HG03378 (cell line): Measurements from ENCODE around the gene SPNS3.

Source experiments
- ATAC-seq: cut with Tn5 transposase; IDR thresholded peaks from one replicate; pipeline ENCODE4 v1.9.1; 2021; ENCODE audit warnings: mild to moderate bottlenecking, moderate library complexity; ENCODE audit not compliant: unreplicated experiment

The SPNS3 gene

GRCh38 chr17:4507361-4508111 is 73.8 kb downstream of the SPNS3 start:
- no peak for ATAC-seq

GRCh38 chr17:4508207-4508606 is 74.5 kb downstream of the SPNS3 start:
- no peak for ATAC-seq

GRCh38 chr17:4509401-4509800 is 75.7 kb downstream of the SPNS3 start:
- ATAC-seq = no peak

- ATAC-seq = no peak
Observed at GRCh38 chr17:4509923-4510617, 76.3 kb downstream of the SPNS3 start.

- ATAC-seq = no peak
Observed at GRCh38 chr17:4510618-4510941, 76.8 kb downstream of the SPNS3 start.

- no peak for ATAC-seq
Observed at GRCh38 chr17:4511199-4511932, 77.6 kb downstream of the SPNS3 start.

GRCh38 chr17:4512156-4513112 is 78.7 kb downstream of the SPNS3 start:
- ATAC-seq = no peak

- ATAC-seq = no peak
Observed at GRCh38 chr17:4513113-4514032, 79.6 kb downstream of the SPNS3 start.

- ATAC-seq = no peak
Observed at GRCh38 chr17:4514206-4514605, 80.5 kb downstream of the SPNS3 start.

- no peak for ATAC-seq
Observed at GRCh38 chr17:4514779-4515178, 81.0 kb downstream of the SPNS3 start.

- ATAC-seq = no peak
Observed at GRCh38 chr17:4515501-4515900, 81.8 kb downstream of the SPNS3 start.

- no peak for ATAC-seq
Observed at GRCh38 chr17:4516735-4517134, 83.0 kb downstream of the SPNS3 start.

GRCh38 chr17:4518901-4519300 is 85.2 kb downstream of the SPNS3 start:
- ATAC-seq = no peak

GRCh38 chr17:4519361-4519788 is 85.6 kb downstream of the SPNS3 start:
- ATAC-seq = no peak

- no peak for ATAC-seq
Observed at GRCh38 chr17:4520060-4520893, 86.5 kb downstream of the SPNS3 start.

GRCh38 chr17:4520894-4521600 is 87.3 kb downstream of the SPNS3 start:
- no peak for ATAC-seq

- no peak for ATAC-seq
Observed at GRCh38 chr17:4522661-4523060, 88.9 kb downstream of the SPNS3 start.

- ATAC-seq = no peak
Observed at GRCh38 chr17:4523946-4524345, 90.2 kb downstream of the SPNS3 start.
